ENCODE measurements around the gene BDKRB2. TPM values are rescaled to one million over a fixed set of nuclear protein-coding genes. Genes with fewer than 3 reads are reported as not detected.

BDKRB2 gene
- total and polyA plus RNA-seq, 2 experiments from 2014 or later, result 0.14 to 0.21 TPM

GRCh38 chr14:96212896-96213295 is 8.3 kb downstream of the BDKRB2 start:
- Mint-ChIP-seq H3K27me3 (ENCODE audit: insufficient read depth, low read depth, poor library complexity) (peaks cover 2% of the 10 kb centered on the region), H3K9me3 (peaks cover 8% of the 10 kb centered on the region), H3K4me3 (no peak overlapping the region), H3K27ac (no peak overlapping the region), H3K4me1 (peaks cover 12% of the 10 kb centered on the region), H3K36me3 (ENCODE audit: low read depth) (peaks cover 7% of the 10 kb centered on the region; the same call in 1 of the 3 replicates)
- Histone ChIP-seq H3K4me2 (no peak overlapping the region), H4K20me1 (replicated peaks; ENCODE audit: insufficient read depth) (no peaks in the 10 kb centered on the region), H3K4me3 (no peak overlapping the region), H3F3A (replicated peaks; ENCODE audit: low read depth) (no peaks in the 10 kb centered on the region), H3K27me3 (ENCODE audit: insufficient read depth) (no peaks in the 10 kb centered on the region), H3K79me2 (replicated peaks; ENCODE audit: insufficient read depth) (no peaks in the 10 kb centered on the region), H2AFZ (no peak overlapping the region), H3K27ac (ENCODE audit: low read depth) (no peak overlapping the region), H3K4me1 (ENCODE audit: insufficient read depth) (no peaks in the 10 kb centered on the region), H3K36me3 (ENCODE audit: insufficient read depth) (no peaks in the 10 kb centered on the region), H3K9me2 (ENCODE audit: insufficient read depth) (no peaks in the 10 kb centered on the region)
- DNase-seq (ENCODE audit: low spot score), result no peak
- TF ChIP-seq ZNF114 (CRISPR knock-in tag; IDR thresholded peaks at IDR 0.05) (no peak), REST (IDR thresholded peaks at IDR 0.05; ENCODE audit: unreplicated experiment) (no peak)
- no peak for ATAC-seq

GRCh38 chr14:96213871-96214465 is 9.3 kb downstream of the BDKRB2 start:
- ATAC-seq, result no peak
- TF ChIP-seq EZH2 (IDR thresholded peaks at IDR 0.05; ENCODE audit: low read depth, unreplicated experiment), result no peak
- TF ChIP-seq CTCF (conservative IDR thresholded peaks at IDR 0.05; ENCODE audit: low read depth in 2 of 2), result no peak
- no peak for TF ChIP-seq REST (IDR thresholded peaks at IDR 0.05; ENCODE audit: unreplicated experiment)
- no peak for TF ChIP-seq JUNB (IDR thresholded peaks at IDR 0.05; ENCODE audit: unreplicated experiment)
- TF ChIP-seq ETS1 (IDR thresholded peaks at IDR 0.05), result no peak

More at GRCh38 chr14:96213871-96214465, 9.3 kb downstream of the BDKRB2 start:
- no peak overlapping the region for H3K4me2 ChIP-seq
- no peaks in the 10 kb centered on the region for H3K27me3 ChIP-seq (ENCODE audit: insufficient read depth)
- H3F3A ChIP-seq (replicated peaks; ENCODE audit: low read depth), result no peaks in the 10 kb centered on the region
- no peaks in the 10 kb centered on the region for H4K20me1 ChIP-seq (replicated peaks; ENCODE audit: insufficient read depth)
- H3K36me3 Mint-ChIP-seq (ENCODE audit: low read depth), result peaks cover 7% of the 10 kb centered on the region; the same call in 1 of the 3 replicates
- H3K4me3 ChIP-seq, result no peak overlapping the region
- no peaks in the 10 kb centered on the region for H3K9me2 ChIP-seq (ENCODE audit: insufficient read depth)
- peaks cover 10% of the 10 kb centered on the region for H3K4me1 Mint-ChIP-seq
- no peaks in the 10 kb centered on the region for H3K36me3 ChIP-seq (ENCODE audit: insufficient read depth)
- H3K27ac ChIP-seq (ENCODE audit: low read depth), result no peak overlapping the region
- DNase-seq (ENCODE audit: low spot score), result no peak
- no peak overlapping the region for H3K27ac Mint-ChIP-seq
- peaks cover 8% of the 10 kb centered on the region for H3K9me3 Mint-ChIP-seq
- H2AFZ ChIP-seq, result no peak overlapping the region
- no peaks in the 10 kb centered on the region for H3K79me2 ChIP-seq (replicated peaks; ENCODE audit: insufficient read depth)
- peaks cover 2% of the 10 kb centered on the region for H3K27me3 Mint-ChIP-seq (ENCODE audit: insufficient read depth, low read depth, poor library complexity)
- H3K4me1 ChIP-seq (ENCODE audit: insufficient read depth), result no peaks in the 10 kb centered on the region
- H3K4me3 Mint-ChIP-seq, result no peak overlapping the region

All from GM23338 (cell line).